ENCODE measurements around the gene LZTS2. TPM values are rescaled to one million over a fixed set of nuclear protein-coding genes. Genes with fewer than 3 reads are reported as not detected.

LZTS2 gene
- total and polyA plus RNA-seq, 2 of the 4 experiments (the other 2 are of a cell fraction) = 19.2 to 101 TPM

- no TSS peak for BruUV-seq (replicated peaks)
- 98% methylated on average over 8 of the region's 18 CpGs; no CpG with 5 or more reads in 1 of the 2 experiments for WGBS, 2 experiments (ENCODE audit: extremely low coverage in 2 of 2, insufficient read length in 1 of 2)
- Histone ChIP-seq H3K23ac (ENCODE audit: low read depth, low read length) (no peak overlapping the region), H3K18ac (ENCODE audit: low read depth, low read length) (no peak overlapping the region), H2BK5ac (ENCODE audit: low read depth, low read length, poor library complexity, severe bottlenecking) (no peak overlapping the region), H4K8ac (ENCODE audit: low read depth in 2 of 2, low read length in 2 of 2) (no peak overlapping the region), H4K5ac (ENCODE audit: low read depth, low read length) (no peak overlapping the region), H3K4me3 (ENCODE audit: insufficient read depth, low read depth, low read length) (no peak overlapping the region), H3K4me1 (ENCODE audit: control insufficient read depth, insufficient read depth, low read length) (peaks cover 38% of the 10 kb centered on the region), H2BK15ac (ENCODE audit: low read depth, low read length) (no peak overlapping the region), H3K9ac (ENCODE audit: low read depth, low read length) (no peak overlapping the region), H3K14ac (replicated peaks; ENCODE audit: low read depth, low read length) (no peak overlapping the region), H2AFZ (replicated peaks; ENCODE audit: low read length, poor library complexity) (no peak overlapping the region), H2BK20ac (ENCODE audit: low read depth, low read length) (no peak overlapping the region), H4K91ac (ENCODE audit: insufficient read depth, low read depth, low read length) (no peak overlapping the region), H3K27me3 (ENCODE audit: control insufficient read depth, insufficient read depth, low read length) (no peaks in the 10 kb centered on the region), H3K79me1 (ENCODE audit: low read depth in 1 of 2, low read length in 2 of 2) (peaks cover 24 to 75% of the 10 kb centered on the region in 2 experiments), H3K9me3 (ENCODE audit: control insufficient read depth, insufficient read depth, low read length) (no peaks in the 10 kb centered on the region), H3K27ac (ENCODE audit: insufficient read depth, low read length) (no peak overlapping the region), H2AK5ac (ENCODE audit: low read depth, low read length) (no peak overlapping the region), H2AK9ac (replicated peaks; ENCODE audit: low read depth, low read length, poor library complexity) (peak overlapping the region; percentile 60), H3K4me2 (ENCODE audit: low read depth, low read length) (no peak overlapping the region), H2BK120ac (ENCODE audit: low read depth, low read length) (no peak overlapping the region), H3K4ac (ENCODE audit: low read depth, low read length) (no peak overlapping the region), H3K36me3 (ENCODE audit: control insufficient read depth, insufficient read depth, low read length) (peaks cover 47% of the 10 kb centered on the region), H4K20me1 (ENCODE audit: insufficient read depth, low read length) (peaks cover 70% of the 10 kb centered on the region), H3K56ac (ENCODE audit: extremely low read depth, insufficient read depth, low read length) (no peak overlapping the region), H3K9me1 (ENCODE audit: insufficient read depth, low read length) (peaks cover 13% of the 10 kb centered on the region)
- in situ Hi-C loops (cut with MboI; ENCODE audit: low sequenced_read_pairs) (no loop called here), intact Hi-C loops (cut with micrococcal nuclease) (no loop called here), dilution Hi-C loops (cut with HindIII; ENCODE audit: low sequenced_read_pairs, unreplicated experiment) (no loop called here)
- ChIA-PET POLR2A (ENCODE audit: unreplicated experiment) (no interaction called here), CTCF (interaction anchor here (1.5 to 3.2 kb wide), 2 partner anchors 8 to 11 kb away, joined by 4 to 10 read pairs; no protein-coding TSS in a partner anchor)
- TF ChIP-seq BHLHE40 (IDR thresholded peaks at IDR 0.05; ENCODE audit: low read depth, low read length) (no peak), MXI1 (IDR thresholded peaks at IDR 0.05; ENCODE audit: borderline replicate concordance, low read depth, low read length) (no peak), FOS (IDR thresholded peaks at IDR 0.05; ENCODE audit: low read depth, low read length) (no peak), RFX5 (IDR thresholded peaks at IDR 0.05; ENCODE audit: low read depth, low read length) (no peak), MAFK (IDR thresholded peaks at IDR 0.05; ENCODE audit: low read depth, low read length) (no peak), SMC3 (IDR thresholded peaks at IDR 0.05; ENCODE audit: low read depth, low read length) (no peak), POLR2A (IDR thresholded peaks at IDR 0.05; ENCODE audit: low read depth, low read length) (no peak), NFE2L2 (IDR thresholded peaks at IDR 0.05; ENCODE audit: low read depth, low read length) (no peak), RCOR1 (IDR thresholded peaks at IDR 0.05; ENCODE audit: insufficient replicate concordance, low read length) (no peak), MAZ (IDR thresholded peaks at IDR 0.05; ENCODE audit: borderline replicate concordance, low read depth, low read length) (no peak)
- TF ChIP-seq, protein P1, sequence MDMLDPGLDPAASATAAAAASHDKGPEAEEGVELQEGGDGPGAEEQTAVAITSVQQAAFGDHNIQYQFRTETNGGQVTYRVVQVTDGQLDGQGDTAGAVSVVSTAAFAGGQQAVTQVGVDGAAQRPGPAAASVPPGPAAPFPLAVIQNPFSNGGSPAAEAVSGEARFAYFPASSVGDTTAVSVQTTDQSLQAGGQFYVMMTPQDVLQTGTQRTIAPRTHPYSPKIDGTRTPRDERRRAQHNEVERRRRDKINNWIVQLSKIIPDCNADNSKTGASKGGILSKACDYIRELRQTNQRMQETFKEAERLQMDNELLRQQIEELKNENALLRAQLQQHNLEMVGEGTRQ (IDR thresholded peaks at IDR 0.05; ENCODE audit: low read depth, low read length) = no peak
- no peak for DNase-seq
- ATAC-seq (ENCODE audit: low read depth) = no peak
Observed at GRCh38 chr10:101003639-101004206, 4.1 kb downstream of the LZTS2 start.

All from IMR-90 (cell line).